ENCODE data around the gene MAD2L1BP. TPM values are rescaled to one million over a fixed set of nuclear protein-coding genes. Genes with fewer than 3 reads are reported as not detected.

MAD2L1BP gene
- total RNA-seq, 2 donors from 2014 or later: 11.3 to 24.8 TPM

GRCh38 chr6:43610431-43610830 is 25.2 kb upstream of the MAD2L1BP start:
- no peak overlapping the region for H3K4me3 ChIP-seq
- TF ChIP-seq CTCF (IDR thresholded peaks at IDR 0.05): no peak
- no peak overlapping the region for H3K27ac ChIP-seq
- no peaks in the 10 kb centered on the region for H3K4me1 ChIP-seq (ENCODE audit: control insufficient read depth in 1 of 2, low read depth in 2 of 2)
- peaks cover 16% of the 10 kb centered on the region for H3K36me3 ChIP-seq
- no peaks in the 10 kb centered on the region for H3K9me3 ChIP-seq
- H3K27me3 ChIP-seq (replicated peaks; ENCODE audit: insufficient read depth): no peaks in the 10 kb centered on the region
- ATAC-seq (ENCODE audit: insufficient number of reproducible peaks, low FRiP score, low read depth) (no peak), DNase-seq (ENCODE audit: low spot score) (no peak)

GRCh38 chr6:43613721-43614395 is 21.8 kb upstream of the MAD2L1BP start:
- ATAC-seq (ENCODE audit: insufficient number of reproducible peaks, low FRiP score, low read depth) (no peak), DNase-seq (ENCODE audit: low spot score) (no peak)
- no peak overlapping the region for H3K4me3 ChIP-seq
- H3K4me1 ChIP-seq (ENCODE audit: control insufficient read depth in 1 of 2, low read depth in 2 of 2): no peaks in the 10 kb centered on the region
- no peak for TF ChIP-seq CTCF (IDR thresholded peaks at IDR 0.05)
- peaks cover 16% of the 10 kb centered on the region for H3K36me3 ChIP-seq
- H3K27ac ChIP-seq: no peak overlapping the region
- H3K9me3 ChIP-seq: no peaks in the 10 kb centered on the region
- H3K27me3 ChIP-seq (replicated peaks; ENCODE audit: insufficient read depth): no peaks in the 10 kb centered on the region

- Histone ChIP-seq H3K36me3 (peaks cover 16% of the 10 kb centered on the region), H3K27me3 (replicated peaks; ENCODE audit: insufficient read depth) (no peaks in the 10 kb centered on the region), H3K4me3 (no peak overlapping the region), H3K27ac (no peak overlapping the region), H3K4me1 (ENCODE audit: control insufficient read depth in 1 of 2, low read depth in 2 of 2) (no peaks in the 10 kb centered on the region), H3K9me3 (no peaks in the 10 kb centered on the region)
- no peak for TF ChIP-seq CTCF (IDR thresholded peaks at IDR 0.05)
- ATAC-seq (ENCODE audit: insufficient number of reproducible peaks, low FRiP score, low read depth) (no peak), DNase-seq (ENCODE audit: low spot score) (no peak)
These were observed 21.3 kb upstream of the MAD2L1BP start for GRCh38 chr6:43614396-43614730.

- no peak overlapping the region for H3K27ac ChIP-seq
- no peaks in the 10 kb centered on the region for H3K4me1 ChIP-seq (ENCODE audit: control insufficient read depth in 1 of 2, low read depth in 2 of 2)
- no peaks in the 10 kb centered on the region for H3K9me3 ChIP-seq
- DNase-seq (ENCODE audit: low spot score) (no peak), ATAC-seq (ENCODE audit: insufficient number of reproducible peaks, low FRiP score, low read depth) (no peak)
- H3K4me3 ChIP-seq: no peak overlapping the region
- no peak for TF ChIP-seq CTCF (IDR thresholded peaks at IDR 0.05)
- peaks cover 21% of the 10 kb centered on the region for H3K36me3 ChIP-seq
- no peaks in the 10 kb centered on the region for H3K27me3 ChIP-seq (replicated peaks; ENCODE audit: insufficient read depth)
These were observed 18.7 kb upstream of the MAD2L1BP start for GRCh38 chr6:43616725-43617472.

- TF ChIP-seq CTCF (IDR thresholded peaks at IDR 0.05): no peak
- Histone ChIP-seq H3K27ac (no peak overlapping the region), H3K36me3 (peaks cover 53% of the 10 kb centered on the region), H3K9me3 (no peaks in the 10 kb centered on the region), H3K27me3 (replicated peaks; ENCODE audit: insufficient read depth) (no peaks in the 10 kb centered on the region), H3K4me1 (ENCODE audit: control insufficient read depth in 1 of 2, low read depth in 2 of 2) (peaks cover 0 to 6% of the 10 kb centered on the region in 2 donors), H3K4me3 (no peak overlapping the region)
- ATAC-seq (ENCODE audit: insufficient number of reproducible peaks, low FRiP score, low read depth) (no peak), DNase-seq (ENCODE audit: low spot score) (no peak)
These were observed 14.4 kb upstream of the MAD2L1BP start for GRCh38 chr6:43621078-43621835.

Measured in thoracic aorta (tissue), 2 donors.